Measurements from ENCODE around the gene S100A9.
"Not testable (repeated sequence)": the region's sequence is repeated elsewhere in the genome, so short reads cannot be mapped to it uniquely, and the experiment has no call there.

S100A9 gene

DNA sequence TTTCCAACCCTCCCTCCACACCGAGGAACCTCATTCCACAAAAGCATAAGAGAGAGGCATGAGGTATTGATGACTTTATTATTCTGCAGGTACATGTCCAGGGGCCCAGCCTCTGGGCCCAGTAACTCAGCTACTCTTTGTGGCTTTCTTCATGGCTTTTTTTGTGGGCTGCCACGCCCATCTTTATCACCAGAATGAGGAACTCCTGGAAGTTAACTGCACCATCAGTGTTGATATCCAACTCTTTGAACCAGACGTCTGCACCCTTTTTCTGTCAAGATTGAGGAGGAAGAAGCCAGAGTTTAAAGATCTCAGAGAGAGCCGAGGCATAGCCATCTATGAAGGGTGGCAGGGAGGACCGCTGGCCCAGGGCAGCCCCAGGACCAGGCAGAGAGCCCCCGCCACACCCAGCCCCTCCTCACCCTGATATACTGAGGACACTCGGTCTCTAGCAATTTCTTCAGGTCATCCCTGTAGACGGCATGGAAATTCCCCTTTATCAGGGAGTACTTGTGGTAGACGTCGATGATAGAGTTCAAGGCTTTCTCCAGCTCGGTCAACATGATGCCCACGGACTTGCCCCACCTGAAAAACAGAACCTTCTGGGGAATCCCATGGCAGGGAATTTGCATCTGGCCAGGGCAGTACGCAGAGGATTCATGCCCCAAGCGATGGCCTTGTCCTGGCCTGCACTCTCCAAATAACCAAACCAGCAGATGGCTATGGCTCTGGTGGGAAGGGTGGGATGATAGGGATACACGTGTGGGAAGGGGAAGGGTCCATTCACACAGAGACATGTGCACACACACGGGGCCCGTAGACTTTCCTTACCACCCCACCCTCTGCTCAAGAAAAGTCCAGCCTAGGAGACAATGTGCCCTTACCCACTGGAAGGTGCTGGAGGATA, 32.6 kb downstream of the S100A9 start:
- DNase-seq (ENCODE audit: low read depth): no peak

DNA sequence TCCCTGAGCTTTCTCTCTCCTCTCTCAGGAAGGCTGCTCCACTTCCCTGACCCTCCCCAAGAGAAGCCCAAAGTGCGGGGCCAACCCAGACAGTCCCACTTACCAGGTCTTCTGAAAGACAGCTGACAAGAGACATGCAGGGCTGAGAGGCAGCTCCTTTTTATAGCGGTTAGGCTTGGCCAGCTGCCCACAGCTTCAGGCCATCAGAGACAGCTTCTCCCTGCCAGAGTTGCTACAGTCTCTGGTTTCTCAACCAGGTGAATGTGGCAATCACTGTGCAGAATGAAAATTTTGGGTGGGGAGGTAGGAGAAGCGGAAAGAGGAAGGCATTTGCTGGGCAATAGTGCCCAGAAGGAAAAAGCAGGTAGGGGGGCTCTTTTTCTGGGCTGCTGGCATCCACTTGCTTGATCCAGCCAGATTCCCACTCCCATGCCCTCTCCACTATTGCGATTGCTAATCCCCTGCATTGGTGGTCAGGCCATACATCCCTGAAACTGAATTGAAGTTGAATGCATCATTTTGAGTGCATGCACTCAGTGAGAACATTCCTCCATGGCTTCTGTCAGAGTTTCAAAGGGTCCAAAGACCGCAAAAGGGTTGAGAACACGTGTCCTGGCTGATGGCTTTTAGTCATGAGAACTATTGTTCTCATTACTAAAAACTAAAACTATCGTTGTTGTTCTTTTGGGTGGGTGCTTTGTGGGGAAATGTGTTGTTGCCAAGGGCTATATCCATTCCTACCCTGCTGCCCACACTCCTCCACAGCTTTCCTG, 33.5 kb downstream of the S100A9 start, which contains the start of gene S100A8:
TSS of gene S100A8 (minus strand) at position 136 of the 773 bp plus-strand sequence. CDS start 538 bp downstream, outside the sequence.
- no peak for DNase-seq (ENCODE audit: low read depth)

DNA sequence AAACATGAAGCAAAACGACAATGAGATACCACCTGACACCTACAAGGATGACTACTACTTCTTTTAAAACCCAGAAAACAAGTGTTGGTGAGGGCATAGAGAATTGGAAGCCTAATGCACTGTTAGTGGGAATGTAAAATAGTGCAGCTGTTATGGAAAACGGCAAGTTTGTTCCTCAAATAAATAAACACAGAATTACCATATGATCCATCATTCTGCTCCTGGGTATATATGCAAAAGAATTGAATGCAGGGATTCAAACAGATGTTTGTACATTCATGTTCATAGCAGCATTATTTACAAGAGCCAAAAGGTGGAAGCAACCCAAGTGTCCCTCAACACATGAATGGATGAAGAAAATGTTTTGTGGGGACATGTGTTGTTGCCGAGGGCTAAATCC, 34.6 kb downstream of the S100A9 start:
- no peak for DNase-seq (ENCODE audit: low read depth)

DNA sequence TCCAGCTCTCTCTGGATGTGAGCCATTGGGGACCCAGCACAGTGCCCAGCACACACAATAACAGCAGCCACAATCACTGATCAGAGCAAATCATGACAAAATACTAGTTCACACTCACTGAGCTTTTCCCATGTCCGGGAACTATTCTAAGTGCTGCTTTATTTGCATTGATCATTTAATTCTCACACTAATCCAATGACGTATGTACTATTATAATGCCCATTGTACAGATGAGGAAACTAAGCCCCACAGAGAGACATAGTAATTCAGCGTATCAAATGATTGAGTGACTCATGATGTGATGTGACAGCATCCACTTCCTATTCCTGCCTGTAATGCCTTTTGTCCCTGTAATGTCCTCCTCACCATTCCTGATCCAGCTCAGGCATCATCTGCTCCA, 35.2 kb downstream of the S100A9 start:
- no peak for DNase-seq (ENCODE audit: low read depth)

DNA sequence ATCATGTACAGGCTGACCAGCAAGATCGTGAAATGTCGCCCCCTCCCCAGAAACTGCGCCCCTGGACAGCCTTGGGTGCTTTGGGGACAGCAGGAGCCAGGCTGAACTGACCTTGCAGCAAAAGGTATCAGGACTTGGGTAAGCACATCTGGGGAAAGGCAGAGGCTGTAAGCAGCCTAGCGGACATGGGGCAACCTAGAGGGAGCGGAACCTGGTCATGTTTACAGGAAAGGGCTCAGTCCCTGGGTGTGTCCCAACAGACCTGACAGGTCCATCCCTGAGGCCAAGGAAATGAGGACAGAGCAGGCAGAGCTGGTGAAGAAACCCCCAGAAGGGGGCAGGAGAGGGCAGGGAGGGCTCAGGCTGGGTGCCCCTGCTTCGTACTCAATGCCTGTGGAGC, 36.3 kb downstream of the S100A9 start:
- no peak for DNase-seq (ENCODE audit: low read depth)

DNA sequence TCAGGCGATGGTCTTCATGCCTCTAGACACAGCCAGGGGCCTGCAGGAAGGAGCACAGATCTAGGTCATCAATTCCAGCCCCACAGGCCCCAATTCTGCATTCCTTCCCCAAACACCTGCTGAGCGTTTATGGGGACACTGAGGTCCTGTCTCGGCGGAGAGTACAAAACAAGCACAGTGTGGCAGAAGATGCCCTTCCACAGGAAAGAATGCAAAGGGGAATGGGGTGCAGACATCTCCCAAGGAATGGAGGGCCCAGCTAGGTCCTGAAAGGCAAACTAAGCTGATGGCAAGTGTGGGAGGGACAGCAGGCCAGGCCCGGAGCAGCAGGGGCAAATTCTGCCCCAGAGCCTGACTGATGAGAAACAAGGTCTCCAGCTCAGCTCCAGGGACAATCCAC, 36.7 kb downstream of the S100A9 start:
- no peak for DNase-seq (ENCODE audit: low read depth)

DNA sequence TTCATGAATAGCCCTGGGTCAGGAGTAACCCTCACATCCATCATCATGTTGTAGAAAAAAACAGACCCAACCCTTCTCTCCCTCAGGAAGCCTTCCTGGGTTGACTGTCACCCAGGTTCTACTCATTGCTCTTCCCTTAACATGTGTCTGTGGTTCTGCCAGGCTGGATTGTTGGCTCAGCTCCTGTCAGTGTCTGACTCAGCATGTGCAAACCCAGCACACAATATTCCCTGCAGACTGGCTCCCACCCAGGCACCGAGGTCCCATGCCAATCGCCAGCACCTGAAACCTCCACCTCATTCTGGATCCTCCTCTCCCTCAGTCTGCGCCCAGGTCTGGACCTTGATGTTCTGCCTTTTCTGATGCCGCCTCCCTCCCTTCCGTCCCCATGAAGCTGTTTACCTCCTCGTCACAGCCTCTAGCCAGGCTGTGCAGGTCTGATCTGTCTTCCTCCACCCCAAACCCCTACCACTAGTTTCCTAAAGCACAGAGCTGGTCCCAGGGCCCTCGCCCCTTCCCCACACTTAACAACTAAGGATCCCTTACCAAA, 37.6 kb downstream of the S100A9 start:
- no peak for DNase-seq (ENCODE audit: low read depth)

DNA sequence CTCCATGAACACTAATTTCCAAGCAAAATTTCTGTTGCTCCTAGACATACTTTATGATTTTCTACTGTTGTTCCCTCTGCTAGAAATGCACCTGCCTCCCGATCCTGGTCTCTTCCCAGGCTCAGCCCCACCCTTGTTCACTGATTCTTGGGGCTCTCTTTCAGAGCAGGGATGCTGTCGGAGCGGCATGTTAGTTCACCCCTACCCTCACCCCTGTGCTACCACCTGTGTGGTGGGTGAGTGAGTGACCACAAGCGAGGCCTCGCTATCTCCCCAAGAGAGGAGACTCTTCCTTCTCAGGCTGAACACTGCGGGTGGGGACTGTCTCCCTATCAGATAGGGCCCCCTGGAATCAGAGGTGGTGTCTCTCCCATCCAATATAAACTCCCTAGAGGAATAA, 38.1 kb downstream of the S100A9 start:
- DNase-seq (ENCODE audit: low read depth): no peak

DNA sequence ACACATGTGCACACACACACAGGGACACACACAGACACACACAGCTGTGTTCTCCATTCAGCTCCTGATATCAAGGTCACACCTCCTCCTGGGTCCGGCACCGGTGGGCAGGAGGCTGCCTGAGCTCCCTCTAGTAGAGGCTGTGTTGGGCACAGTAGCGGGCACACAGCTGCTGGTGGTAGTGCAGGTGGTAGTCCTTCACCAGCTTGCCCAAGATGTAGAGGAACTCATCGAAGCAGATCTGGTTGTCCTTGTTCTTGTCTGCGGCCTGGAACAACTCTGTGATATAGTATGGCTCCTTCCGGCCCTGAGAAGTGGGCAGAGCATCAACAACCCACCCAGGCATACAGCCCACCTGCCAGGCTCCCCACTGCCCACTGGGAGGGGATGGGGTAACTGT, 38.8 kb downstream of the S100A9 start:
- no peak for DNase-seq (ENCODE audit: low read depth)

DNA sequence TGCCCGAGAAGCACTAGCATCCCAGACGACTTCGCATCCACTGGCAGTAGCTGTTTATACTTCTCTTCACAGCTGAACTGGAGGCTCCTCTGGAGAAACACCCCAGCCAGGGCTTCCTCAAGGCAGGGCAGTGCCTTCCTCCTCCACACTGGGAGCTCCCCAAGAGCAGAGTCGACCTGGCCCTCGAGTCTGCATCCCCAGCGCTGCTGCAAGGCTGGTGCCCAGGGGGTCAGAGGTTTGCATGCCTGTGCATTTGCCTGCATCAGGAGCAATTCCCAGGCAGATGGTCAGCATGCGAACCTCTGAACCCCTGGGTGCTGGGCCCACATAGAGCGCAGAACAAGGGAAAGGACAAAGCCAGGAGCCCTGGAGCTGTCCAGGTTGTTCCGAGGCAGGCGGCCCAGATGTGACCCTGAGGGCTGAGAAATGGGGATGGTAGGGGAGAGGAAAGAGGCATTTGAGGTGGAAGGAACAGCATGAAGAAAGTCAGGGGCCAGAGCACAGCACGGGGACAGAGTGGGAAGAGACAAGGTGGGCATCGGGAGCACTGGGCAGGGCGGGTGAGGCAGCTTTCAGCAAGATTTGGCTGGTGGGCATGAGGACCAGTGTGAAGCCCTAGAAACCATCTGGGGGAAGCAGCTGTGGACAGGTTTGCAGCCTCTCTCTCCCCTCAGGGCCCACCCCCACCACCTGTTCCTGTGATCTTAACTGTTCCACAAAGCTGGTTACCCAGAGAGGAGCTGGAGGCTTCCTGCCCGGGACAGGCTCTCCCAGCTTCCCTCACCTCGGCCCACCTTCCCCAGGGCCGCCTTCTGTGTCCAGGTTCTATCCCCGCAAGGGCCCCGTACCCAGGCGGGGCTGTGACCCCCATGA, 39.6 kb downstream of the S100A9 start:
- no peak for DNase-seq (ENCODE audit: low read depth)

DNA sequence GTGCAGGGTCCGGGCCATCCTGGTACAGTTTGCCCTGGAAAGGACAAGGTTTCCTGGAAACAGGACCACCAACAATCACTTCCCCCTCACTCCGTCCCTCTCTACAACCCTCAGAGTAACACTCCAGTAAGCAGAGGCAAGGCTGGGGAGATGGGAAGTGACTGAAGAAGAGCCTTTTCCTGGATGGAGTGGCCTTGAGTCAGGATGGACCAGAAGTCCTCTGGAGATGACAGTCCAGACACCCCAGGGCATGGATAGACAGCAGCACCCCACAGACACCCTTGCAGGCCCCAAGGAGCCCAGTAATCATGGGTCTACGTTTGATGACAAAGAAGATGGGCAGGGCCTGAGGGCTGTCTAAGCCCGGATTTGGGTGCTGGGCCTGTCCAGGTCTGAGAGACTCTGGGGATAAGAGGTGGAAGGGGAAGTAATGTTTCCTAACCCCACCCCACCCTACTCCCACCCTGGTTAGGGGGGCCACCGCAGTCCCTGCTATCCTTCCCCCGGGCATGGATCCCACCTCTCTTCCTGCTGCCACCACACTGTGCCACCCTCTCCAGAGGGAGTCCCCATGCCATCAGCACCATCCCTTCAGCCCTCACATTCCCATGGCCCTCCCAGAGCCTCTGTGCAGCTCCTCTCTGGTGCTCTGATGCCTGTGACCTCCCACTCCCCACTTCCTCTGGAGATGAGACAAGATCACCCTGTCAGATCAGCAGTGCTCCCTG, 40.4 kb downstream of the S100A9 start:
- DNase-seq (ENCODE audit: low read depth): no peak

DNA sequence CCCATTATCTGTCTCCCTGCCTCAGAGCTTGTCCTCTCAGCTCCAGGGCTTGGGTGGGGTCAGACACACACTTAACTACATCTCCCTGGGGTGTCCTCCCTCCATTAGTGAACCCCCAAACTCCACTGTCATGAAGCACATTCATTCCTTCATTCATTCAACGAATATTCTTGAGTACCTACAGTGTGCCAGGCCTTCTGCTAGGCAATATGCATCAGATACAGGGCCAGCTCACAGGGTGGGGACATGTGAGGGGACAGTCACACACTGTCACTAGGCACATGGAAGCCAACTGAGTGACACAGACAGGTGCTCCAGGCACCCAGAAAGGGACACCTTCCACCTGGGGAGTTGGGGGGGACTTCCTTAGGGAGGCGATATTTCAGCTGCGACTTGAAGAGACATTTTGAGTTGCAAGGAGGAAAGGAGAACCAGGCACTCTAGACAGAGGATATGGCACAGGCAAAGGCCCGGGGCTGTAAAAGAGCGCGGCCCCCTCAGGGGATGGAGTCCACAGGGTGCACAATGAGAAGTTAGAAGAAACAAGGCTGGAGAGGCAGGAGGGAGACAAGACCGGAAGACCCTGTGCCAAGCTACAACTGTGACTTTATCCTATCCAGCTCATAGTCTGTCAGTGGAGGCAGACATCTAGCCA, 41.9 kb downstream of the S100A9 start:
- no peak for DNase-seq (ENCODE audit: low read depth)

DNA sequence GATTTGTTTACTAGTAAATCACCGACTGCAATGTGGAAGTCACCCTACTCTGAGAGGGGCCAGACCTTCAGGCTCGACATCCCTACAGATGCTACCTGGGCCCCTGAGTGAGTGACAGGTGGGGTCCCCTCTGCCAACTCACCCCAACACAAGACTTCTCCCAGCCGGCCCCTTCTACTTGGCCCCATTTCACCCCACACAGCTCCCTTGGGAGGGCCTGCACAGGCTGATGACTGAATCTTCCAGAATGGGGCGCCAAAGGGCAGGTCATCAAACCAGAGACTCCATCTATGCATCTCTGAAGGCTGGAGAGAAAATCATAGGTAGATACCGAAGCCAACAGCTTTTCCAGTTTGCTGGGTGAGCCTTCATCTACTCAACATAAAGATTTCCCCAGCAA, 42.6 kb downstream of the S100A9 start:
- no peak for DNase-seq (ENCODE audit: low read depth)

DNA sequence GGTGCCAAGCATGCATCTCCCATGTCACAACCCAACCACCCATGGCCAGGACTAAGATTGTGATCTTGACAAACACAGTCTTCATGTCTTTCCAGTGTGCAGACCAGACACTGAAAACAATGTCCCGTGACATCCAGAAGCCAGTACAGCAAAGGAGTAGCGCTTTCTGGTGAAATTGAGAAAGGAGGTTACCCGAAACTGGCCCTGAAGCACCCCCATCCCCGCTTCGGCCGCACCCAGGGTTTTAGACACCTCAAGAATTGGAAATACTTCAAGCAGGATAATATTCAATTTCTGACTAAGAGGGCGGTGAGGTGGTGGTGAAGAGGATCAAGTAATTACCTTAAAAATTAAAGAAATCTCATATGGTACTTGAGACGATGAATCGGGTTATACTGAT, 43.8 kb downstream of the S100A9 start:
- DNase-seq (ENCODE audit: low read depth): no peak

DNA sequence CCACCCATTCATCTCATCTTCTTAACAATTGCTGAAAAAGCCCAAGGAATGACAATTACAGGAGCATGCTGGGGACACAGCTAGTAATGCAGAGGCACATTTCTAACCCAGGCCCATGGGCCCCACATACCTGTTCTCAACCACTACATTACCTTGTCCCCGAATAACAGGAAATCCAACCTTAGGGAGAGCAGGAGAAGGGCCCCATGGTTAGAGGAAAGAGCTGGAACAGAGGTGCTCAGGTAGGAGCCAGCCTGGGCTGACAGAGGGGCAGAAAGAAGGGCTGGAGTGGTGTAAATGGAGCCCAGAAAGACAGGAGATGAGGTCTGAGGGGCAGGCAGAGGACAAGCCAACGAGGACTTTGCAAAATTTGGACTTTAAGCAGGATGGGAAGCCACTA, 44.6 kb downstream of the S100A9 start:
- DNase-seq (ENCODE audit: low read depth): no peak

DNA sequence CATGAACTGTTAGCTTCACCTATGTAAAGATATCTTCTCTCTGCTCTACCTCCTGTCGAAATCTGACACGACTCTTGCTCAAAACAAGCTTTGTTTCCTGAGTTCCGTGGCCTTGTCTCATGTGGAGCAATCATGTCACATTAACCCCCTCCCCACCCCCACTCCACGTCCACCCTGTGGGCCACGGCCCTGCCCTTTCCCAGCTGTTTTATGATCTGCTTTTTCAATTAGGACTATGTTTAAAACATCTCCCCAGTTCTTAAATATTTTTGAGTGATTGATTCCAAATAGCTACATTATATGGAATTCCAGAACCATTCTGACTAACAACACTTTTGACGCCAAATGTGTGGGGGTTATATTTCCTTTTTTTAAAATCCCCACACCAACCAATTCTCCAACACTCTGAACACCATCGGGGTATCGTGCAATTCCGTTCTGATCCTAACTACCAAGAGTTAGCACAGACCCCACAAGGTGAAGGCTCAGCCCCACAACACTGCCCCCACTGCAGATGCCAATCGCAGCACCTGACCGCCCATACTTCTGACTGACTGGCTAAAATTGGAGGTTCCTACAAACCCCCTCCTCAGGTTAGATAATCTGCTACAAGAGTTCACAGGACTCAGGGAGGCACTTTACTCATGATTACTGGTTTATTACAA, 45.9 kb downstream of the S100A9 start:
- no peak for DNase-seq (ENCODE audit: low read depth)

DNA sequence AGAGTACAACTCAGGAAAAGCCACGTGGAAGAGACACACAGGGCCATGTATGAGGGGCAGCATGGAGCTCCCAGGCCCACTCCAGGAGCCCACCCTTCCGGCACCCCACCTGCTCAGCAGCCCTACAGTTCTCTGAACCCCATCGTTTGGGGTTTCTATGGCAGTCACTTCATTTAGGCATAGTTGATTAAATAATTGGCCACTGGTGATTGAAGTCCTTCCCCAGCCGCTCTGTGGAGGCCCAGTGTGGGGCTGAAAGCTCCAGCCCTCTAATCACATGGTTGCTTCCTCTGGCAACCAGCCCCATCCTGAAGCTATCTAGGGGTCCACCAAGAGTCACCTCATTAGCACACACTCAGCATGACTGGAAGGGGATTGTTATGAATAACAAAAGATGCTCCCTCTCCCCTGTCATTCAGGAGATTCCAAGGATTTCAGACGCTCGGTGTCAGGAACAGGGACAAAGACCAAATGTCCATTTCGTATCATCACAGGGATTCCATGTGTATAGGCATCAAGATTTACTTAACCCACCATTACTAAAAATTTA, 46.5 kb downstream of the S100A9 start:
- DNase-seq (ENCODE audit: low read depth): no peak

DNA sequence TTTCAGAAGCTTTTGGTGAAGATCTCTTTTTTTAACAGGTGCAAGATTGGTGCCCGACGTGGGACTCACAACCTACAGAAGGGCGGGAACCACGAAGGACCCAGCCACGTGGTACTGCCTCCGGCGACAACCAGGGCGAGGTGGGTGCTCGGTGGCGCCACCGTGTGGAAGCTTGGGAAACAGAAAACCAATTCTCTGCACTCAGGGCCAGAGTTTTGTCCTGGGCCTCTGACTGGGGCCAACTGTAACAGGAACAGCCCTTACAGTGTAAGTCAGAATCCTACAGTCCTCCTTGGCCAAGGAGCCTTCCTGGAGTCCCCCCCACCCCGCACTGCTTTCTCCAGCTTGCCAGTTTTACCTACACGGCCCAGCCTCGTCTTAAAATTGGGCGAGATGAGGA, 47.1 kb downstream of the S100A9 start:
- DNase-seq (ENCODE audit: low read depth): peak; percentile 9

DNA sequence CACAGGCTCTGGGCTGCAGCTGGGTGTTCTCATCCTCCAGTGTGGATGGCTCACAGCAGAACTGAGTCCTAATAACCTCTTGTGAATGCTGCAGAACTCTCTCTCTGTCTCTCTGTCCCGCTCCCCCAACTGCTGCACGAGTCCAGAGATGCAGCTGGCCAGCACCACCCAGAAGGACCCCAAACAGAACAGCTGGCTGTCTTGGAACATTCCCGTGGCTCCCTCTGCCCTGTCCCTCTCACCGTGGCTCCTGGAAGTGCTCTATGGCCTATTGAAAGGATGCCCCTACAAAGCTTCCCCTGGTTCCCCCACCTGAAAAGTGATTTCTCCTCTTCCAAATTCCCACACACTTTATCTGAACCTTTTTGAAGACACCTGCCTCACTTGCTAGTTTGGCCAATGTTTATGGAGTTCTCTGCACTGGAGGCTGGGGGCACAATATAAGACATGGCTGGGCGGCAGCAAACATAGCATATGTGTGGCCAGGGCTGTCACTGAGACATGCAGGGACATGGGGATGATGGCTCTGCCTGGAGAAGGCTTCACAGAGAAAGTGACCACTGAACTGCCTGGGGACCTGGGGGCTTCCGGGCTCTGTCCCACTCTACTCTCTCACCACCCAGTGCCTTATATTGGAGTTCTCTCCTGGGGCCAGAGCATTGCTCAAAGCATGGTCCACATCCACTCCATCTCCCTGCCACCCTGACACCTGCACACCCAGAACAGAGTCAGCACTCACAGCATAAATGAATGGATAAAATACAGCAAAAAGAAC, 48.4 kb downstream of the S100A9 start:
- not testable (repeated sequence) for DNase-seq (ENCODE audit: low read depth)

Data from activated T-helper 1 cell treated with Interleukin-2 at 50 U/mL for 16 hours (primary cell).